Fibroblast of upper back skin (primary cell): ENCODE data around the gene ITGA2.

Experiments used
- DNase-seq: peaks from one replicate; pipeline ENCODE4 v3.0.0-alpha.2; 2013

The ITGA2 gene

GRCh38 chr5:53022930-53023511, 33.9 kb downstream of the ITGA2 start:
- peak; percentile 34 for DNase-seq

- peak; percentile 76 for DNase-seq
Observed at GRCh38 chr5:53023969-53024368, 34.8 kb downstream of the ITGA2 start.

GRCh38 chr5:53024535-53024934, 35.4 kb downstream of the ITGA2 start:
- no peak for DNase-seq

- no peak for DNase-seq
Observed at GRCh38 chr5:53025487-53025886, 36.3 kb downstream of the ITGA2 start.

- DNase-seq: peak; percentile 65
Observed at GRCh38 chr5:53027913-53028312, 38.8 kb downstream of the ITGA2 start.

GRCh38 chr5:53029608-53030007, 40.5 kb downstream of the ITGA2 start:
- DNase-seq: no peak

GRCh38 chr5:53030893-53031292, 41.7 kb downstream of the ITGA2 start:
- DNase-seq: no peak

GRCh38 chr5:53031695-53032096, 42.5 kb downstream of the ITGA2 start:
- DNase-seq: peak; percentile 68

- DNase-seq: no peak
Observed at GRCh38 chr5:53032188-53032587, 43.0 kb downstream of the ITGA2 start.

GRCh38 chr5:53034832-53035231, 45.7 kb downstream of the ITGA2 start:
- DNase-seq: no peak

- DNase-seq: peak; percentile 35
Observed at GRCh38 chr5:53035868-53036381, 46.8 kb downstream of the ITGA2 start.

GRCh38 chr5:53037141-53037859, 48.1 kb downstream of the ITGA2 start:
- DNase-seq: peak; percentile 73

- DNase-seq: no peak
Observed at GRCh38 chr5:53038196-53038847, 49.2 kb downstream of the ITGA2 start.

- DNase-seq: no peak
Observed at GRCh38 chr5:53039855-53040254, 50.7 kb downstream of the ITGA2 start.

- no peak for DNase-seq
Observed at GRCh38 chr5:53041071-53041692, 52.0 kb downstream of the ITGA2 start.

GRCh38 chr5:53041740-53042139, 52.6 kb downstream of the ITGA2 start:
- no peak for DNase-seq

- DNase-seq: no peak
Observed at GRCh38 chr5:53045263-53045662, 56.1 kb downstream of the ITGA2 start.

GRCh38 chr5:53048248-53048647, 59.1 kb downstream of the ITGA2 start:
- no peak for DNase-seq

- DNase-seq: peak; percentile 49
Observed at GRCh38 chr5:53052499-53052898, 63.3 kb downstream of the ITGA2 start.

- DNase-seq: no peak
Observed at GRCh38 chr5:53053364-53053763, 64.2 kb downstream of the ITGA2 start.

- DNase-seq: no peak
Observed at GRCh38 chr5:53055365-53055764, 66.2 kb downstream of the ITGA2 start.

- no peak for DNase-seq
Observed at GRCh38 chr5:53059281-53059680, 70.1 kb downstream of the ITGA2 start.

- DNase-seq: peak; percentile 24
Observed at GRCh38 chr5:53063176-53063575, 74.0 kb downstream of the ITGA2 start.

GRCh38 chr5:53063791-53064190, 74.6 kb downstream of the ITGA2 start:
- no peak for DNase-seq
